B cell (primary cell): ENCODE results near the gene STXBP4.

ENCODE experiments used
- EZH2 ChIP-seq: IDR thresholded peaks from 2 replicates; pipeline ENCODE4 v1.6.1; 2012; ENCODE audit warnings: borderline replicate concordance, low read depth, mild to moderate bottlenecking, moderate library complexity, low read length; ENCODE audit not compliant: insufficient read depth, poor library complexity, severe bottlenecking
- TF ChIP-seq, protein P1 (sequence below): fragments of 200-600 bp; IDR thresholded peaks from one replicate; pipeline ENCODE4 v1.8.0; 2022; ENCODE audit warnings: antibody characterized with exemption, mild to moderate bottlenecking

DNA sequence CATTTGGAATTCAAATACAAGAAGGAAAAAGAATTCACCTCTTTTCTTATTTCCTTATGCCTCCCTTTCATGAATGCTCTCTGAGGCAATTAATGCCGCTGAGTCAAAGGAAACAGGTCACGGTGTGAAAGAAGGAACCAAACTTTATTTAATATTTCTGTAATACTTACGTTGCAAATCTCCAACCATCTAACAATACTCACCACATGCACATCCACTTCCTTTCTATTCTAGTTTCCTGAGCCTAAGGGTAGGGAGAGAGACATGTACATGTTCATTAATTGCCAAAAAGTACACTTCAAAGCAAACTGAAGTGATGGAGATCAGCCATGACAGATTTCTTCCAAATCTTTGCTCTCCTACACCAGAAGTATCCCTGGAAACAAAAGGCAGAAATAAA lies 248.3 kb downstream of the STXBP4 start:
- TF ChIP-seq EZH2 = no peak
- TF ChIP-seq, protein P1, sequence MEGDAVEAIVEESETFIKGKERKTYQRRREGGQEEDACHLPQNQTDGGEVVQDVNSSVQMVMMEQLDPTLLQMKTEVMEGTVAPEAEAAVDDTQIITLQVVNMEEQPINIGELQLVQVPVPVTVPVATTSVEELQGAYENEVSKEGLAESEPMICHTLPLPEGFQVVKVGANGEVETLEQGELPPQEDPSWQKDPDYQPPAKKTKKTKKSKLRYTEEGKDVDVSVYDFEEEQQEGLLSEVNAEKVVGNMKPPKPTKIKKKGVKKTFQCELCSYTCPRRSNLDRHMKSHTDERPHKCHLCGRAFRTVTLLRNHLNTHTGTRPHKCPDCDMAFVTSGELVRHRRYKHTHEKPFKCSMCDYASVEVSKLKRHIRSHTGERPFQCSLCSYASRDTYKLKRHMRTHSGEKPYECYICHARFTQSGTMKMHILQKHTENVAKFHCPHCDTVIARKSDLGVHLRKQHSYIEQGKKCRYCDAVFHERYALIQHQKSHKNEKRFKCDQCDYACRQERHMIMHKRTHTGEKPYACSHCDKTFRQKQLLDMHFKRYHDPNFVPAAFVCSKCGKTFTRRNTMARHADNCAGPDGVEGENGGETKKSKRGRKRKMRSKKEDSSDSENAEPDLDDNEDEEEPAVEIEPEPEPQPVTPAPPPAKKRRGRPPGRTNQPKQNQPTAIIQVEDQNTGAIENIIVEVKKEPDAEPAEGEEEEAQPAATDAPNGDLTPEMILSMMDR = no peak
